Neural progenitor cell (in vitro differentiated cells): ENCODE results near the gene C1QA. TPM values are rescaled to one million over a fixed set of nuclear protein-coding genes. Genes with fewer than 3 reads are reported as not detected.
A peak's percentile ranks its signal among the peaks of the same experiment; 100 is the strongest.
"Not testable (repeated sequence)": the region's sequence is repeated elsewhere in the genome, so short reads cannot be mapped to it uniquely, and the experiment has no call there.

Experiments
- DNase-seq: peaks from one replicate; pipeline ENCODE4 v3.0.0-alpha.2; 2016; ENCODE audit warnings: low spot score
- H2AFZ ChIP-seq: fragments of 200-600 bp; sonication (generic); replicated peaks from 2 replicates; pipeline ENCODE4 v1.6.1; 2016; ENCODE audit warnings: antibody characterized with exemption
- H3F3A ChIP-seq: fragments of 200-600 bp; sonication (generic); 2 replicates; pipeline ENCODE4 v1.6.1; 2016; ENCODE audit warnings: antibody characterized with exemption, low read depth
- H3K27ac ChIP-seq: fragments of 200-600 bp; sonication (generic); 2 replicates; pipeline ENCODE4 v1.5.1; 2016; ENCODE audit warnings: mild to moderate bottlenecking
- H3K27me3 ChIP-seq: fragments of 200-600 bp; sonication (generic); 2 replicates; pipeline ENCODE4 v1.6.1; 2016; ENCODE audit warnings: mild to moderate bottlenecking, moderate library complexity
- H3K36me3 ChIP-seq: fragments of 200-600 bp; sonication (generic); 2 replicates; pipeline ENCODE4 v1.5.1; 2016
- H3K4me1 ChIP-seq: fragments of 200-600 bp; sonication (generic); 2 replicates; pipeline ENCODE4 v1.6.1; 2016; ENCODE audit warnings: mixed run types
- H3K4me2 ChIP-seq: fragments of 200-600 bp; sonication (generic); 2 replicates; pipeline ENCODE4 v1.6.1; 2016
- H3K4me3 ChIP-seq: fragments of 200-600 bp; sonication (generic); 2 replicates; pipeline ENCODE4 v1.5.1; 2016
- H3K79me2 ChIP-seq: fragments of 200-600 bp; sonication (generic); 2 replicates; pipeline ENCODE4 v1.6.1; 2016; ENCODE audit warnings: low read depth
- H3K9ac ChIP-seq: fragments of 200-600 bp; sonication (generic); 2 replicates; pipeline ENCODE4 v1.6.1; 2016
- H3K9me3 ChIP-seq: fragments of 200-600 bp; sonication (generic); 2 replicates; pipeline ENCODE4 v1.5.1; 2016; ENCODE audit warnings: low read depth
- H4K20me1 ChIP-seq: fragments of 200-600 bp; sonication (generic); 2 replicates; pipeline ENCODE4 v1.6.1; 2016; ENCODE audit warnings: low read depth
- H3K27ac Mint-ChIP-seq: 3 replicates; pipeline ENCODE4 v1.8.0; 2021; ENCODE audit warnings: mixed read lengths
- H3K27me3 Mint-ChIP-seq: 2 replicates; pipeline ENCODE4 v1.8.0; 2022; ENCODE audit warnings: low read depth, mild to moderate bottlenecking, inconsistent platforms, moderate library complexity, mixed read lengths; ENCODE audit not compliant: insufficient read depth
- H3K36me3 Mint-ChIP-seq: 3 replicates; pipeline ENCODE4 v1.8.0; 2021; ENCODE audit warnings: mixed read lengths
- H3K4me1 Mint-ChIP-seq: 3 replicates; pipeline ENCODE4 v1.8.0; 2021; ENCODE audit warnings: mixed read lengths
- H3K4me3 Mint-ChIP-seq: 3 replicates; pipeline ENCODE4 v1.8.0; 2021; ENCODE audit warnings: mild to moderate bottlenecking, moderate library complexity, mixed read lengths
- H3K9me3 Mint-ChIP-seq: 3 replicates; pipeline ENCODE4 v1.8.0; 2020; ENCODE audit warnings: mixed read lengths
- EZH2 ChIP-seq: fragments of 200-600 bp; sonication (generic); IDR thresholded peaks from 2 replicates; pipeline ENCODE4 v1.6.1; 2017; ENCODE audit warnings: antibody characterized with exemption, mild to moderate bottlenecking, moderate library complexity
- EZH2phosphoT487 ChIP-seq: fragments of 200-600 bp; sonication (generic); IDR thresholded peaks from 2 replicates; pipeline ENCODE4 v1.6.1; 2017; ENCODE audit warnings: antibody characterized with exemption
- total RNA-seq: library from RNA; depleted of rRNA; stranded (reverse); fragments of >200 nt; gene quantifications from 2 replicates; pipeline ENCODE4 v1.2.3, GENCODE V29; 2015; ENCODE audit warnings: low replicate concordance
- TF ChIP-seq, protein P1 (sequence below): fragments of 200-600 bp; sonication (generic); IDR thresholded peaks from 2 replicates; pipeline ENCODE4 v1.5.1; 2017; ENCODE audit warnings: antibody characterized with exemption, mild to moderate bottlenecking

C1QA gene
- total RNA-seq, 1 donor from 2014 or later = not detected

GRCh38 chr1:22665752-22666151 is 29.3 kb downstream of the C1QA start:
- H3K27me3 ChIP-seq = no peaks in the 10 kb centered on the region
- TF ChIP-seq EZH2phosphoT487 = no peak
- TF ChIP-seq, protein P1, sequence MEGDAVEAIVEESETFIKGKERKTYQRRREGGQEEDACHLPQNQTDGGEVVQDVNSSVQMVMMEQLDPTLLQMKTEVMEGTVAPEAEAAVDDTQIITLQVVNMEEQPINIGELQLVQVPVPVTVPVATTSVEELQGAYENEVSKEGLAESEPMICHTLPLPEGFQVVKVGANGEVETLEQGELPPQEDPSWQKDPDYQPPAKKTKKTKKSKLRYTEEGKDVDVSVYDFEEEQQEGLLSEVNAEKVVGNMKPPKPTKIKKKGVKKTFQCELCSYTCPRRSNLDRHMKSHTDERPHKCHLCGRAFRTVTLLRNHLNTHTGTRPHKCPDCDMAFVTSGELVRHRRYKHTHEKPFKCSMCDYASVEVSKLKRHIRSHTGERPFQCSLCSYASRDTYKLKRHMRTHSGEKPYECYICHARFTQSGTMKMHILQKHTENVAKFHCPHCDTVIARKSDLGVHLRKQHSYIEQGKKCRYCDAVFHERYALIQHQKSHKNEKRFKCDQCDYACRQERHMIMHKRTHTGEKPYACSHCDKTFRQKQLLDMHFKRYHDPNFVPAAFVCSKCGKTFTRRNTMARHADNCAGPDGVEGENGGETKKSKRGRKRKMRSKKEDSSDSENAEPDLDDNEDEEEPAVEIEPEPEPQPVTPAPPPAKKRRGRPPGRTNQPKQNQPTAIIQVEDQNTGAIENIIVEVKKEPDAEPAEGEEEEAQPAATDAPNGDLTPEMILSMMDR = peak; percentile 87
- peak overlapping the region; percentile 90 for H2AFZ ChIP-seq

DNA sequence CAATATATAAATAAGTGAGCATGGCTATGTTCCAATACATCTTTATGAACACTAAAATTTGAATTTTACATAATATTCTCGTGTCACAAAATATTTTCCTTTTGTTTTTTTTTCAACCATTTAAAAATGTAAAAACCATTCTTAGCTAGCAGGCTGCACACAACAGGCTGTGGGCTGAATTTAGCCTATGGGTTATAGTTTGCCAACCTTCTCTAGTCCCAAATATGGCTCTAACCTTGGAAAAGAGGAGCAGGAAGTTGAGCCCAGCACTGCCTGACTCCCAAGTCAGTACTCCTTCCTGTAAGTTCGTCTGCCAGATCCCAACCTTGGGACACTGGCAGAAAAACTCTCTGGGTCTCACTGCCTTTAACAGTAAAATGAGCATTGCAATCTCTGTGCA is 30.0 kb downstream of the C1QA start:
- H3K9me3 Mint-ChIP-seq = no peaks in the 10 kb centered on the region

More at GRCh38 chr1:22665752-22666151, 29.3 kb downstream of the C1QA start:
- H3K9ac ChIP-seq = no peak overlapping the region
- Mint-ChIP-seq H3K4me1 (peaks cover 34% of the 10 kb centered on the region), H3K9me3 (no peaks in the 10 kb centered on the region), H3K36me3 (no peaks in the 10 kb centered on the region), H3K27me3 (peaks cover 28% of the 10 kb centered on the region), H3K4me3 (no peak overlapping the region), H3K27ac (peak overlapping the region; percentile 76)
- no peak overlapping the region for H3K27ac ChIP-seq
- no peaks in the 10 kb centered on the region for H3F3A ChIP-seq
- no peaks in the 10 kb centered on the region for H3K9me3 ChIP-seq
- H3K4me1 ChIP-seq = peaks cover 3% of the 10 kb centered on the region
- peak; percentile 80 for DNase-seq
- no peaks in the 10 kb centered on the region for H3K36me3 ChIP-seq
- no peaks in the 10 kb centered on the region for H4K20me1 ChIP-seq
- peak overlapping the region; percentile 57 for H3K4me2 ChIP-seq
- no peak overlapping the region for H3K4me3 ChIP-seq
- H3K79me2 ChIP-seq = no peaks in the 10 kb centered on the region

GRCh38 chr1:22668840-22669239 is 32.4 kb downstream of the C1QA start:
- not testable (repeated sequence) for H3K4me3 Mint-ChIP-seq
- H3K4me1 Mint-ChIP-seq = peaks cover 48% of the 10 kb centered on the region

More for the DNA sequence above, 30.0 kb downstream of the C1QA start:
- Histone ChIP-seq H3K36me3 (no peaks in the 10 kb centered on the region), H3K27ac (no peak overlapping the region), H3K9ac (no peak overlapping the region), H4K20me1 (no peaks in the 10 kb centered on the region), H3K27me3 (no peaks in the 10 kb centered on the region), H3K4me1 (peaks cover 3% of the 10 kb centered on the region), H3K79me2 (no peaks in the 10 kb centered on the region), H3K9me3 (no peaks in the 10 kb centered on the region), H3K4me3 (no peak overlapping the region), H3K4me2 (no peak overlapping the region), H3F3A (no peaks in the 10 kb centered on the region), H2AFZ (no peak overlapping the region)
- Mint-ChIP-seq H3K27me3 (peaks cover 31% of the 10 kb centered on the region), H3K4me3 (no peak overlapping the region), H3K4me1 (peaks cover 38% of the 10 kb centered on the region), H3K36me3 (no peaks in the 10 kb centered on the region), H3K27ac (no peak overlapping the region)
- no peak for DNase-seq
- TF ChIP-seq EZH2phosphoT487 (no peak), EZH2 (no peak)
- TF ChIP-seq, protein P1 = no peak

GRCh38 chr1:22670352-22670975 is 34.0 kb downstream of the C1QA start:
- H3K4me3 Mint-ChIP-seq = no peak overlapping the region

More at GRCh38 chr1:22668840-22669239, 32.4 kb downstream of the C1QA start:
- H3K9ac ChIP-seq, H3K27me3 ChIP-seq, H3K9me3 Mint-ChIP-seq, H3K36me3 Mint-ChIP-seq, H3F3A ChIP-seq, H3K79me2 ChIP-seq, H2AFZ ChIP-seq, H3K27ac ChIP-seq, H3K4me3 ChIP-seq, DNase-seq, H3K4me2 ChIP-seq, H3K9me3 ChIP-seq, H3K36me3 ChIP-seq, H4K20me1 ChIP-seq: not testable (repeated sequence)
- peaks cover 13% of the 10 kb centered on the region for H3K4me1 ChIP-seq
- Mint-ChIP-seq H3K27ac (peak overlapping the region; percentile 65), H3K27me3 (peaks cover 22% of the 10 kb centered on the region)

More at GRCh38 chr1:22670352-22670975, 34.0 kb downstream of the C1QA start:
- Histone ChIP-seq H3K4me3 (no peak overlapping the region), H3K9me3 (no peaks in the 10 kb centered on the region), H3K27ac (no peak overlapping the region), H3K4me2 (no peak overlapping the region), H3K9ac (no peak overlapping the region), H3F3A (peaks cover 20% of the 10 kb centered on the region), H4K20me1 (no peaks in the 10 kb centered on the region), H3K4me1 (peaks cover 15% of the 10 kb centered on the region), H3K36me3 (no peaks in the 10 kb centered on the region), H3K79me2 (no peaks in the 10 kb centered on the region), H3K27me3 (no peaks in the 10 kb centered on the region), H2AFZ (no peak overlapping the region)
- Mint-ChIP-seq H3K4me1 (peaks cover 64% of the 10 kb centered on the region), H3K9me3 (no peaks in the 10 kb centered on the region), H3K36me3 (no peaks in the 10 kb centered on the region), H3K27ac (no peak overlapping the region), H3K27me3 (peaks cover 14% of the 10 kb centered on the region)
- DNase-seq = no peak
- TF ChIP-seq, protein P1 = no peak
- no peak for TF ChIP-seq EZH2
- TF ChIP-seq EZH2phosphoT487 = no peak
